Measurements from ENCODE around the gene SWSAP1. TPM values are rescaled to one million over a fixed set of nuclear protein-coding genes. Genes with fewer than 3 reads are reported as not detected.
A peak's percentile ranks its signal among the peaks of the same experiment; 100 is the strongest.

The SWSAP1 gene
- total RNA-seq, 1 experiment from 2014 or later, result 3.0 TPM

- TF ChIP-seq, protein P1, sequence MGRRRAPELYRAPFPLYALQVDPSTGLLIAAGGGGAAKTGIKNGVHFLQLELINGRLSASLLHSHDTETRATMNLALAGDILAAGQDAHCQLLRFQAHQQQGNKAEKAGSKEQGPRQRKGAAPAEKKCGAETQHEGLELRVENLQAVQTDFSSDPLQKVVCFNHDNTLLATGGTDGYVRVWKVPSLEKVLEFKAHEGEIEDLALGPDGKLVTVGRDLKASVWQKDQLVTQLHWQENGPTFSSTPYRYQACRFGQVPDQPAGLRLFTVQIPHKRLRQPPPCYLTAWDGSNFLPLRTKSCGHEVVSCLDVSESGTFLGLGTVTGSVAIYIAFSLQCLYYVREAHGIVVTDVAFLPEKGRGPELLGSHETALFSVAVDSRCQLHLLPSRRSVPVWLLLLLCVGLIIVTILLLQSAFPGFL (CRISPR knock-in tag; IDR thresholded peaks at IDR 0.05; ENCODE audit: borderline replicate concordance), result no peak
- TF ChIP-seq ZMAT4 (CRISPR knock-in tag; IDR thresholded peaks at IDR 0.05) (no peak), PRRX2 (CRISPR knock-in tag; IDR thresholded peaks at IDR 0.05) (no peak), ZNF232 (CRISPR knock-in tag; IDR thresholded peaks at IDR 0.05) (peak; percentile 68; the same call in 1 of the 2 replicates), OVOL2 (CRISPR knock-in tag; IDR thresholded peaks at IDR 0.05; ENCODE audit: borderline replicate concordance) (no peak), FOXP1 (CRISPR knock-in tag; IDR thresholded peaks at IDR 0.05; ENCODE audit: borderline replicate concordance) (peak; percentile 60; the same call in 1 of the 2 replicates), NR1H2 (CRISPR knock-in tag; IDR thresholded peaks at IDR 0.05) (no peak), EMX1 (CRISPR knock-in tag; IDR thresholded peaks at IDR 0.05) (no peak), NR3C1 (CRISPR knock-in tag; conservative IDR thresholded peaks at IDR 0.05; ENCODE audit: low read depth) (0 out of 2 replicates have a peak, but pooled peaks have one; percentile 19), ZNF281 (CRISPR knock-in tag; IDR thresholded peaks at IDR 0.05) (0 out of 2 replicates have a peak, but pooled peaks have one; percentile 74), ETV6 (CRISPR knock-in tag; IDR thresholded peaks at IDR 0.05) (peak; percentile 65; the same call in 1 of the 2 replicates), ELF4 (CRISPR knock-in tag; IDR thresholded peaks at IDR 0.05; ENCODE audit: low read depth) (no peak), ZNF263 (CRISPR knock-in tag; IDR thresholded peaks at IDR 0.05; ENCODE audit: low read depth) (0 out of 2 replicates have a peak, but pooled peaks have one; percentile 28), ZNF121 (CRISPR knock-in tag; IDR thresholded peaks at IDR 0.05) (no peak), ARID4B (CRISPR knock-in tag; IDR thresholded peaks at IDR 0.05; ENCODE audit: borderline replicate concordance) (no peak), ZNF423 (CRISPR knock-in tag; IDR thresholded peaks at IDR 0.05) (no peak), RORB (CRISPR knock-in tag; IDR thresholded peaks at IDR 0.05) (no peak), CREM (CRISPR knock-in tag; IDR thresholded peaks at IDR 0.05) (no peak), CREB1 (CRISPR knock-in tag; IDR thresholded peaks at IDR 0.05) (peak; percentile 73; the same call in 1 of the 2 replicates), ATF1 (CRISPR knock-in tag; IDR thresholded peaks at IDR 0.05) (no peak), ERG (CRISPR knock-in tag; IDR thresholded peaks at IDR 0.05) (no peak), CBFB (CRISPR knock-in tag; IDR thresholded peaks at IDR 0.05; ENCODE audit: low read depth) (no peak)
- TF ChIP-seq, protein P2, sequence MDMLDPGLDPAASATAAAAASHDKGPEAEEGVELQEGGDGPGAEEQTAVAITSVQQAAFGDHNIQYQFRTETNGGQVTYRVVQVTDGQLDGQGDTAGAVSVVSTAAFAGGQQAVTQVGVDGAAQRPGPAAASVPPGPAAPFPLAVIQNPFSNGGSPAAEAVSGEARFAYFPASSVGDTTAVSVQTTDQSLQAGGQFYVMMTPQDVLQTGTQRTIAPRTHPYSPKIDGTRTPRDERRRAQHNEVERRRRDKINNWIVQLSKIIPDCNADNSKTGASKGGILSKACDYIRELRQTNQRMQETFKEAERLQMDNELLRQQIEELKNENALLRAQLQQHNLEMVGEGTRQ (CRISPR knock-in tag; IDR thresholded peaks at IDR 0.05), result peak; percentile 32; the same call in 1 of the 2 replicates
- TF ChIP-seq, protein P3, sequence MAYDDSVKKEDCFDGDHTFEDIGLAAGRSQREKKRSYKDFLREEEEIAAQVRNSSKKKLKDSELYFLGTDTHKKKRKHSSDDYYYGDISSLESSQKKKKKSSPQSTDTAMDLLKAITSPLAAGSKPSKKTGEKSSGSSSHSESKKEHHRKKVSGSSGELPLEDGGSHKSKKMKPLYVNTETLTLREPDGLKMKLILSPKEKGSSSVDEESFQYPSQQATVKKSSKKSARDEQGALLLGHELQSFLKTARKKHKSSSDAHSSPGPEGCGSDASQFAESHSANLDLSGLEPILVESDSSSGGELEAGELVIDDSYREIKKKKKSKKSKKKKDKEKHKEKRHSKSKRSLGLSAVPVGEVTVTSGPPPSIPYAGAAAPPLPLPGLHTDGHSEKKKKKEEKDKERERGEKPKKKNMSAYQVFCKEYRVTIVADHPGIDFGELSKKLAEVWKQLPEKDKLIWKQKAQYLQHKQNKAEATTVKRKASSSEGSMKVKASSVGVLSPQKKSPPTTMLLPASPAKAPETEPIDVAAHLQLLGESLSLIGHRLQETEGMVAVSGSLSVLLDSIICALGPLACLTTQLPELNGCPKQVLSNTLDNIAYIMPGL (CRISPR knock-in tag; IDR thresholded peaks at IDR 0.05), result peak; percentile 76; the same call in 1 of the 2 replicates
- TF ChIP-seq, protein P4, sequence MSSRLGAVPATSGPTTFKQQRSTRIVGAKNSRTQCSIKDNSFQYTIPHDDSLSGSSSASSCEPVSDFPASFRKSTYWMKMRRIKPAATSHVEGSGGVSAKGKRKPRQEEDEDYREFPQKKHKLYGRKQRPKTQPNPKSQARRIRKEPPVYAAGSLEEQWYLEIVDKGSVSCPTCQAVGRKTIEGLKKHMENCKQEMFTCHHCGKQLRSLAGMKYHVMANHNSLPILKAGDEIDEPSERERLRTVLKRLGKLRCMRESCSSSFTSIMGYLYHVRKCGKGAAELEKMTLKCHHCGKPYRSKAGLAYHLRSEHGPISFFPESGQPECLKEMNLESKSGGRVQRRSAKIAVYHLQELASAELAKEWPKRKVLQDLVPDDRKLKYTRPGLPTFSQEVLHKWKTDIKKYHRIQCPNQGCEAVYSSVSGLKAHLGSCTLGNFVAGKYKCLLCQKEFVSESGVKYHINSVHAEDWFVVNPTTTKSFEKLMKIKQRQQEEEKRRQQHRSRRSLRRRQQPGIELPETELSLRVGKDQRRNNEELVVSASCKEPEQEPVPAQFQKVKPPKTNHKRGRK (CRISPR knock-in tag; IDR thresholded peaks at IDR 0.05; ENCODE audit: borderline replicate concordance), result no peak
Observed at GRCh38 chr19:11361037-11361770, 13.3 kb upstream of the SWSAP1 start (continued).

Data from WTC11 (cell line).